Sigmoid colon (tissue), 7 donors: ENCODE results near the gene OSBP. TPM values are rescaled to one million over a fixed set of nuclear protein-coding genes. Genes with fewer than 3 reads are reported as not detected.
A peak's percentile ranks its signal among the peaks of the same experiment; 100 is the strongest.
"Not testable (repeated sequence)": the region's sequence is repeated elsewhere in the genome, so short reads cannot be mapped to it uniquely, and the experiment has no call there.

ENCODE experiments used
- DNase-seq: peaks from one replicate; pipeline ENCODE4 v3.0.0-alpha.2; 2019
- H3K27ac ChIP-seq, 4 donors: fragments of 200-600 bp; sonication (generic); one replicate each; pipeline ENCODE4 v1.5.1; 2016 to 2019; ENCODE audit warnings: mild to moderate bottlenecking in 1 of 4
- H3K27me3 ChIP-seq, 3 donors: fragments of 200-600 bp; sonication (generic); one replicate each; pipeline ENCODE4 v1.5.1; 2019; ENCODE audit warnings: mild to moderate bottlenecking in 1 of 3
- H3K36me3 ChIP-seq, 4 donors: fragments of 200-600 bp; sonication (generic); one replicate each; pipeline ENCODE4 v1.5.1; 2016 to 2019
- H3K4me1 ChIP-seq, 4 donors: fragments of 200-600 bp; sonication (generic); one replicate each; pipeline ENCODE4 v1.5.1; 2017 to 2019
- H3K4me3 ChIP-seq, 4 donors: fragments of 200-600 bp; sonication (generic); one replicate each; pipeline ENCODE4 v1.5.1; 2017 to 2019; ENCODE audit warnings: mild to moderate bottlenecking in 2 of 4, moderate library complexity in 1 of 4
- H3K9me3 ChIP-seq, 4 donors: fragments of 200-600 bp in 3 of 4; sonication (generic) in 3 of 4; one replicate each; pipeline versions ENCODE4 v1.5.1 to v1.6.1; 2013 to 2019
- CTCF ChIP-seq, 4 experiments: fragments of 450-650 bp in 3 of 4; fragments of 200-600 bp in 1 of 4; IDR thresholded peaks; one replicate each; pipeline ENCODE4 v1.5.1; 2016 to 2019; ENCODE audit warnings: antibody characterized with exemption in 4 of 4, mild to moderate bottlenecking in 3 of 4, moderate library complexity in 2 of 4
- EP300 ChIP-seq, 4 donors: sonication (generic); formaldehyde crosslinking; IDR thresholded peaks; one replicate each; pipeline ENCODE4 v1.6.1; 2017; ENCODE audit warnings: antibody characterized with exemption in 4 of 4
- POLR2A ChIP-seq, 2 donors: fragments of 450-650 bp; IDR thresholded peaks; one replicate each; pipeline ENCODE4 v1.6.1; 2016; ENCODE audit warnings: antibody characterized with exemption in 2 of 2, mild to moderate bottlenecking in 2 of 2, moderate library complexity in 2 of 2
- POLR2AphosphoS5 ChIP-seq, 4 donors: sonication (generic); formaldehyde crosslinking; IDR thresholded peaks; one replicate each; pipeline ENCODE4 v1.6.1; 2017; ENCODE audit warnings: antibody characterized with exemption in 4 of 4
- WGBS, 2 donors: extraction: QIAGEN DNeasy Blood & Tissue Kit; methylation state at CpG; one replicate each; pipeline ENCODE4 v1.1.7; 2013; 5-methylcytosine and 5-hydroxymethylcytosine counted together
- intact Hi-C: fragments of 100-400 bp; cut with DNase I; formaldehyde crosslinking; loops from one replicate; pipeline ENCODE4 v1.15.1; 2023
- polyA plus RNA-seq, 3 donors: library from polyadenylated mRNA; stranded (reverse); fragments of 200-250 nt; gene quantifications; one replicate each; pipeline ENCODE4 v1.2.3, GENCODE V29; 2013
- total RNA-seq, 4 donors: library from RNA; depleted of rRNA; stranded (reverse); fragments of >200 nt; gene quantifications; one replicate each; pipeline ENCODE4 v1.1.0, GENCODE V29; 2016
- donor health status: healthy with polysubstance abuse.
- donor health status: Bipolar disorder and iron deficiency.
- donor health status: healthy.

Gene OSBP
- total and polyA plus RNA-seq, 7 donors, result 16.2 to 41.5 (median 27.5) TPM

DNA sequence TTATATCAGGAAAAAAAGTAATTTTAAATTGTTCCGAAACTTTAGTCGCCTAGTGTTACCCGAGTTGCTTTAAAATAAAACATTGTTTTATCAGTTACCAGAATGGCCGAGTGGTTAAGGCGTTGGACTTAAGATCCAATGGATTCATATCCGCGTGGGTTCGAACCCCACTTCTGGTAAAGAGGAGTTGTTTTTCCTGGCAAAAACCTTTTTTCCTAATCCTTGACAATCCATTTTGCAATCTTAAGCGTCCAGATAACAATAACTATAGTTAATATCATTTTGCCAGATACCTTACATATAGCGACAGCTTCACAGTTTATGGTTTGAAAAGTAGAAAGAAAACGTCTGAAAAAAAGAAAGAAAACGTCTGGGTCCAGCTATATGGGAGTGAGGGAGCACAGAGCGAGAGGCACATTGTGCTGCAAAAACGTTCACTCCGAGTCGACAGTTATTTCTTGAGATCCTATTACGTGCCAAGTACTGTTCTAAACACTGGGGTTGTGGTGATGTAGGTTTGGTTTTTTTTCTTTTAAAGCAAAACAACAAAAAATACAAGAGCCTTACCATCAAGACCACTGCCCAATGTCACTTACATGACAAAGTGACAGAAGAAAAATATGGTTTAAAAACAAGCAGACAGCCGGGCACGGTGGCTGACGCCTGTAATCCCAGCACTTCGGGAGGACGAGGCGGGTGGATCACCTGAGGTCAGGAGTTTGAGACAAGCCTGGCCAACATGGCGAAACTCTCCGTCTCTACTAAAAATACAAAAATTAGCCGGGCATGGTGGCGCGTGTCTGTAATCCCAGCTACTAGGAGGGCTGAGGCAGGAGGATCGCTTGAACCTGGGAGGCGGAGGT is 63.7 kb downstream of the OSBP start:
- H3K4me3 ChIP-seq, result peak overlapping the region; percentile 46 to 55 (median 52)
- H3K4me1 ChIP-seq, result peaks cover 0 to 28% (median 11%) of the 10 kb centered on the region in 4 donors
- peak overlapping the region; percentile 80 to 87 (median 82) for H3K27ac ChIP-seq
- H3K27me3 ChIP-seq, result no peaks in the 10 kb centered on the region
- intact Hi-C loops, result loop anchor here (2.0 to 10.0 kb wide), 7 partner anchors 15 to 1887 kb away; partner anchors contain the start of genes FAM111A, LPXN, OSBP and PATL1
- H3K9me3 ChIP-seq, result no peaks in the 10 kb centered on the region
- WGBS, 2 donors, result 40 to 64% methylated on average over 30 of the region's 30 CpGs
- no peak for TF ChIP-seq CTCF (IDR thresholded peaks at IDR 0.05)
- no peak for TF ChIP-seq POLR2A (IDR thresholded peaks at IDR 0.05)
- DNase-seq, result peak; percentile 78
- H3K36me3 ChIP-seq, result no peaks in the 10 kb centered on the region

GRCh38 chr11:59550842-59551658 is 64.5 kb downstream of the OSBP start:
- Histone ChIP-seq H3K36me3 (no peaks in the 10 kb centered on the region), H3K4me1 (peaks cover 0 to 19% (median 9%) of the 10 kb centered on the region in 4 donors), H3K27me3 (no peaks in the 10 kb centered on the region), H3K9me3 (no peaks in the 10 kb centered on the region), H3K4me3 (peak overlapping the region; percentile 46 to 55 (median 52)), H3K27ac (peak overlapping the region; percentile 80 to 87 (median 82))
- DNase-seq, result peak; percentile 92
- intact Hi-C loops, result loop anchor here (2.0 to 10.0 kb wide), 7 partner anchors 14 to 1886 kb away; partner anchors contain the start of genes FAM111A, LPXN, OSBP and PATL1
- no peak for TF ChIP-seq POLR2A (IDR thresholded peaks at IDR 0.05)
- TF ChIP-seq POLR2AphosphoS5 (IDR thresholded peaks at IDR 0.05), result peak in 1 of 4 donors; percentile 5
- no peak for TF ChIP-seq CTCF (IDR thresholded peaks at IDR 0.05)
- 1 to 3% methylated on average over 34 of the region's 34 CpGs for WGBS, 2 donors

GRCh38 chr11:59550368-59550841 is 65.2 kb downstream of the OSBP start:
- Histone ChIP-seq H3K4me1 (peaks cover 0 to 13% (median 3%) of the 10 kb centered on the region in 4 donors), H3K27ac (peak overlapping the region; percentile 80 to 87 (median 82)), H3K9me3 (no peaks in the 10 kb centered on the region), H3K36me3 (no peaks in the 10 kb centered on the region), H3K27me3 (no peaks in the 10 kb centered on the region), H3K4me3 (peak overlapping the region; percentile 46 to 55 (median 52))
- 0 to 1% methylated on average over 31 of the region's 31 CpGs for WGBS, 2 donors
- no peak for TF ChIP-seq EP300 (IDR thresholded peaks at IDR 0.05)
- TF ChIP-seq POLR2AphosphoS5 (IDR thresholded peaks at IDR 0.05), result peak in 1 of 4 donors; percentile 38
- TF ChIP-seq CTCF (IDR thresholded peaks at IDR 0.05), result peak; percentile 46 to 76 (median 54)
- intact Hi-C loops, result loop anchor here (2.0 to 10.0 kb wide), 7 partner anchors 14 to 1886 kb away; partner anchors contain the start of genes FAM111A, LPXN, OSBP and PATL1
- DNase-seq, result peak; percentile 91

GRCh38 chr11:59548309-59548656 is 67.3 kb downstream of the OSBP start:
- 97 to 98% methylated on average over 5 of the region's 5 CpGs for WGBS, 2 donors
- H3K27ac ChIP-seq, result no peak overlapping the region

GRCh38 chr11:59547605-59548308 is 67.8 kb downstream of the OSBP start:
- intact Hi-C loops, H3K4me3 ChIP-seq, H3K36me3 ChIP-seq, H3K9me3 ChIP-seq, H3K27me3 ChIP-seq, H3K27ac ChIP-seq, DNase-seq: not testable (repeated sequence)
- WGBS, 2 donors, result 77 to 89% methylated on average over 5 of the region's 5 CpGs
- peaks cover 0 to 13% (median 3%) of the 10 kb centered on the region in 4 donors for H3K4me1 ChIP-seq

More at GRCh38 chr11:59548309-59548656, 67.3 kb downstream of the OSBP start:
- H3K4me3 ChIP-seq, result no peak overlapping the region
- H3K4me1 ChIP-seq, result peaks cover 0 to 13% (median 3%) of the 10 kb centered on the region in 4 donors
- H3K9me3 ChIP-seq, result no peaks in the 10 kb centered on the region
- no peaks in the 10 kb centered on the region for H3K36me3 ChIP-seq
- DNase-seq, result no peak
- no peak for TF ChIP-seq CTCF (IDR thresholded peaks at IDR 0.05)
- TF ChIP-seq POLR2A (IDR thresholded peaks at IDR 0.05), result no peak
- no peak for TF ChIP-seq POLR2AphosphoS5 (IDR thresholded peaks at IDR 0.05)
- TF ChIP-seq EP300 (IDR thresholded peaks at IDR 0.05), result no peak
- H3K27me3 ChIP-seq, result no peaks in the 10 kb centered on the region
- intact Hi-C loops, result no loop called here
